AG09319 (cell line): ENCODE measurements around the gene CHERP.
"Not testable (repeated sequence)": the region's sequence is repeated elsewhere in the genome, so short reads cannot be mapped to it uniquely, and the experiment has no call there.

Experiments used
- DNase-seq: peaks from one replicate; pipeline ENCODE4 v3.0.0-alpha.2; 2010; ENCODE audit warnings: low read depth; ENCODE audit errors: extremely low read depth
- TF ChIP-seq, protein P1 (sequence below): IDR thresholded peaks from 2 replicates; pipeline ENCODE4 v1.5.1; 2011; ENCODE audit warnings: low read depth, mild to moderate bottlenecking, inconsistent platforms, low read length, moderate library complexity

The CHERP gene

DNA sequence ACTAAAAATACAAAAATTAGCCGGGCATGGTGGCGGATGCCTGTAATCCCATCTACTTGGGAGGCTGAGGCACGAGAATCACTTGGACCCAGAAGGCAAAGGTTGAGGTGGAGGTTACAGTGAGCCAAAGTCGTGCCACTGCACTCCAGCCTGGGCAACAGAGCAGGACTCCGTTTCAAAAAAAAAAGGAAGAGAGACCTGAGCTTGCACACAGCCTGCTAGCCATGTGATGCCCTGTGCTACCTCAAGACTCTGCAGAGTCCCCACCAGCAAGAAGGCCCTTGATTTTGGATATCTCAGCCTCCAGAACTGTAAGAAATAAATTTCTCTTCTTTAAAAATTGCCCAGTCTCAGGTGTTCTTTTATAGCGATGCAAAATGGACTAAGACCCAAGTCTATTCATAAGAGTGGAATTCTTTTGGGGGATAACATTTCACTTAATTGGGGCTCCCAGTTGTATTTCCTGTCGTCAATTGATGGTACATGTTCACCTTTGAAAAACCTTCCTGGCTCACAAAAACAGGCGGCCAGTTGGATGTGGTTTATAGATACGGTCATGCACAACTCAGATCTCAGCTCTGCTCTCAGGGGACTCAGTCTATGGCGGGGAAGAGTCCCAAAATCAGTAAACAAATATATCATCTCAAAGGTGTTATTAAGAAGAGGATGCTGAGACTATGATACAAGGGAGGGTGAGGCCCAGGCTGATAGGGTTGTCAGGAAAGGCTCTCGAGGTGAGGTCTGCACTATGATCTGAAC, 2.4 kb upstream of the CHERP start:
- no peak for DNase-seq
- TF ChIP-seq, protein P1, sequence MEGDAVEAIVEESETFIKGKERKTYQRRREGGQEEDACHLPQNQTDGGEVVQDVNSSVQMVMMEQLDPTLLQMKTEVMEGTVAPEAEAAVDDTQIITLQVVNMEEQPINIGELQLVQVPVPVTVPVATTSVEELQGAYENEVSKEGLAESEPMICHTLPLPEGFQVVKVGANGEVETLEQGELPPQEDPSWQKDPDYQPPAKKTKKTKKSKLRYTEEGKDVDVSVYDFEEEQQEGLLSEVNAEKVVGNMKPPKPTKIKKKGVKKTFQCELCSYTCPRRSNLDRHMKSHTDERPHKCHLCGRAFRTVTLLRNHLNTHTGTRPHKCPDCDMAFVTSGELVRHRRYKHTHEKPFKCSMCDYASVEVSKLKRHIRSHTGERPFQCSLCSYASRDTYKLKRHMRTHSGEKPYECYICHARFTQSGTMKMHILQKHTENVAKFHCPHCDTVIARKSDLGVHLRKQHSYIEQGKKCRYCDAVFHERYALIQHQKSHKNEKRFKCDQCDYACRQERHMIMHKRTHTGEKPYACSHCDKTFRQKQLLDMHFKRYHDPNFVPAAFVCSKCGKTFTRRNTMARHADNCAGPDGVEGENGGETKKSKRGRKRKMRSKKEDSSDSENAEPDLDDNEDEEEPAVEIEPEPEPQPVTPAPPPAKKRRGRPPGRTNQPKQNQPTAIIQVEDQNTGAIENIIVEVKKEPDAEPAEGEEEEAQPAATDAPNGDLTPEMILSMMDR = no peak

DNA sequence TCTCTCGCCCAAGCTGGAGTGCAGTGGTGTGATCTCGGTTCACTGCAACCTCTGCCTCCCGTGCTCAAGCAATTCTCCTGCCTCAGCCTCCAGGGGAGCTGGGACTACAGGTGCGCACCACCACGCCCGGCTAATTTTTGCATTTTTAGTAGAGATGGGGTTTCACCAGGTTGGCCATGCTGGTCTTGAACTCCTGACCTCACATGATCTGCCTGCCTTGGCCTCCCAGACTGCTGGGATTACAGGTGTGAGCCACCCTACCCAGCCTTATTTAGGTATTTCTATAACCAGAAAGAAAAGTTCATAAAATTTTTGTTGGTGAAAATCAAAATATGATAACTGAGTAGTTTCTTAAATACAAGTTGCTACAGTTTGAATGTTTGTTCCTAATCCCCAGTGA, 1.5 kb upstream of the CHERP start:
- DNase-seq = not testable (repeated sequence)

DNA sequence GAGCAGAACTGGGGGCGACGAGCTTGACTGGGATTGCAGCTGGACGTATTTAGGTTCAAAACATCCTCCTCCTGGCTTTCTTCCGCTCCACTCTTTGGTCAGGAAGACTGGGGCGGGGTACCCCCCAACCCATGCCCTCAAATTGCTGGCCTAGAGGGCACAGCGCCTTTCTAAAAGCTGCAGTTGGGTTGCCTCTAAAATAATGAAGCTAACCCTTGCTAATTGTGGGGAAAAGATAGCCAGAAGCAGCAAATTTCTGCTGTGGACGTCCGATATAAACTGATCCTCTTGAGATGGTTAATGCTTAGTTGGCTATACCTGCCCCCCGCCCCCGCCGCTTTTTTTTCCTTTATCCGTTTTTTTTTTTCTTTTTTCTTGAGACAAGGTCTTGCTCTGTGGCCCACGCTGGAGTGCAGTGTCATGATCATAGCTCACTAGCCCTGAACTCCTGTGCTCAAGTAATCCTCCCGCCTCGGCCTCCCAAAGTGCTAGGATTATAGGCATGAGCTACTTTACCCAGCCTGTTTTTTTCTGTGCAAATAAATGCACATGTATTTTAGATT, 754 bp upstream of the CHERP start:
- no peak for DNase-seq

DNA sequence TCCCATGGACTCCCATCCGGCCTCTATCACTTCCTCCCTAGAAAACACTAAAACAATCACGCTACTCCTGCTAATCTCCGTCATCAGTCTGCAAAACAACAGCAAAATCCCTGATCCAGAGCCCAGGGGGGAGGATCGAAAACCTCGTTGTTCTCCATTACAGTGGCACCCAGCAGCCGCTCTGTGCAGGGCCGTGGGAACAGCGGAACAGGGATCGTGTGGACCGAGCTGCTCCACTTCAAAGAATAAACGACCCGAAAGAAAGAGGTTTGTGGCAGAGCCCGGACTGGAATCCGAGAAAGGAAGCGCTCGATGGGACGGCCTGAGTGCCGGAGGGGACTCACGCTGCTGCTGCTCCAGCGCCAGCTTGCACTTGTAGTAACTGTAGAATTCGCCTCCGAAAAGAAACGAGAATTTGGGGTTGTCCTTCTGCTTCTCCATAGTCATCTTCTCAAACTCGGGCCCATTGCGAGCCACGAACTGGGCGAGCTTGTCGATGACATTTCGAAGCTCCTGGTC, 652 bp downstream of the CHERP start:
- TF ChIP-seq, protein P1 = no peak
- DNase-seq = no peak

More for the DNA sequence above, 754 bp upstream of the CHERP start:
- TF ChIP-seq, protein P1 = no peak

DNA sequence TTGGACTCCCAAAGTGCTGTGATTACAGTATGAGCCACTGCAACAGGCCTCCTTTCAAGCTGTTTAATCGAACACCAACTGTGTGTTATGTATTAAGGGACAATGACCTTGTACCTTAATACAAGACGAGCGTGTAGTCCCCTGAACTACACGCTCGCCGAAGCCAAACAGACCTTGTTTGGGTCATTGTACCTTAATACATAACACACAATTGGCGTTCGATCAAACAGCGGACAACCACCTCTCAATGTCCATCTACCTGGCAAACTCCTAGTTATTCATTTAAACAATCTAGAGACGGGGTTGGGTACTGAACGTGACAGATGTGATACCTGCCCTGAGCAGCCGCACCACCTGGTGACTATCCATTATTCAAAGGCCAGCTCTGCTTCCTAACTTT, 1.3 kb downstream of the CHERP start:
- TF ChIP-seq, protein P1 = no peak
- no peak for DNase-seq

DNA sequence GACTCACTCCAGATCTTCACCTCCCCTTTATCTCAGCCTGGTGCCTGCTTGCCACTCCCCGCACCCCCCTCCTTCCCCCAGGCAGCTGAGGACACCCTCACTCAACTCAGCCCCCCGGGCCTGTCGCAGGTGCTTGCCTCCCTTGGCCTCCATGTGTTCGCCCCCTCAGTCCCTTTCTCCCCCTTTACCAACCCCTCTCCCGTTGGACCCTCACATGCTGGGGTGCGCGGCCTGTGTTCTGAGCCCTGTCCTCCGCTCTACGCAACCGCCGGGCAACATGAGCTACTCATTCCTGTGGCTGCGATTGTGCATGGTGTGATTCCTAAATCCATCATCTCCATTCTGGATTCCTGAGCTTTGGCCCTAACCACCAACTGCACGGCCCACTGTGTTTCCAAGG, 5.1 kb downstream of the CHERP start:
- TF ChIP-seq, protein P1 = no peak
- no peak for DNase-seq

DNA sequence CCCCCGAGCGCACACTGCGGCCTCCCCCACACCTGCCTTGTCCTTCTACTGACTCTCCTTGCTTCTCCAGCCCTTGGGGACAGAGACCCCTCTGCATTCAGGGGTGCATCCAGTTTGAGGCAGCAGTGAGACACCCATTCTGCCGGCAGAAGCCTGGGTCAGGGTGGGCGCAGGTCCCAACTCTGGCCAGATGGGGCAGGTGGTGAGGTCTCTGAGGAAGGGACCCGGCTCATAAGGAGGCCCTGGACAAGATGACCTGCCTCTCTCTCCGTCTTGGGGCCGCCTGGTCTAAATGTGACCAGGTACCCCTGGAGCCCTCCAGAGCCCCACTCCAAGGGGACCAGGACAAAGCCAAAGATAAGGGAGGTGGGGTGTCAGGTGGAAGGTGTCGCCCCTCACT, 6.1 kb downstream of the CHERP start:
- no peak for DNase-seq
- TF ChIP-seq, protein P1 = no peak

DNA sequence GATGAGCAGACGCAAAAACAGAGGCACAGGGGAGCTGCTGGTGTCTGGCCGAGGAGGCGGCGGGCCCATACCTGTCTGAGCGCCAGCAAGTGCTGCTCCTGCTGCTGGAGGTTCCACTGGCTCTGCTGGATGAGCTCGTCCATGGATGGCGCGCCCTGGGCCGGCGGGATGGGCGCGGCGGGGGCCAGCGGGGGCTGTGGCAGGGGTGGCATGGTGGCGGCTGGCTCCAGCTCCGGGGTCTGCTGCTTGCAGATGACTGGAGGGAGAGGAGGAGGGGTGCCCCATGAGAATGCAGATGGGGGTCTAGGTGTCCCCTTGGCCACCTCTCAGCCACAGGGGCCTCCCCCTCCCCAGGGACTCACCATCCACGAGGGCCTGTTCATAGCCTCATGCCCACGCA, 6.9 kb downstream of the CHERP start:
- TF ChIP-seq, protein P1 = no peak
- DNase-seq = no peak
